Ishikawa (cell line): ENCODE data around the gene XDH.

Source experiments
- CEBPB ChIP-seq: IDR thresholded peaks from 2 replicates; pipeline ENCODE4 v1.6.1; 2012
- CREB1 ChIP-seq: IDR thresholded peaks from 2 replicates; pipeline ENCODE4 v1.6.1; 2012; ENCODE audit warnings: low read depth
- EGR1 ChIP-seq: IDR thresholded peaks from 2 replicates; pipeline ENCODE4 v1.6.1; 2012
- EP300 ChIP-seq: IDR thresholded peaks from 2 replicates; pipeline ENCODE4 v1.6.1; 2012; ENCODE audit warnings: borderline replicate concordance
- FOXM1 ChIP-seq: IDR thresholded peaks from 2 replicates; pipeline ENCODE4 v1.6.1; 2012; ENCODE audit warnings: low read depth, borderline replicate concordance
- NFIC ChIP-seq: IDR thresholded peaks from 2 replicates; pipeline ENCODE4 v1.6.1; 2012
- RAD21 ChIP-seq: IDR thresholded peaks from 2 replicates; pipeline ENCODE4 v1.6.1; 2012; ENCODE audit warnings: low read depth
- REST ChIP-seq: IDR thresholded peaks from 2 replicates; pipeline ENCODE4 v1.6.1; 2012; ENCODE audit warnings: low read depth, mild to moderate bottlenecking
- TAF1 ChIP-seq: IDR thresholded peaks from 2 replicates; pipeline ENCODE4 v1.6.1; 2012; ENCODE audit warnings: low read depth, mild to moderate bottlenecking
- TCF12 ChIP-seq: IDR thresholded peaks from 2 replicates; pipeline ENCODE4 v1.6.1; 2012; ENCODE audit warnings: low read depth
- TEAD4 ChIP-seq: IDR thresholded peaks from 2 replicates; pipeline ENCODE4 v1.6.1; 2012
- USF1 ChIP-seq: IDR thresholded peaks from 2 replicates; pipeline ENCODE4 v1.6.1; 2012
- YY1 ChIP-seq: IDR thresholded peaks from 2 replicates; pipeline ENCODE4 v1.6.1; 2012; ENCODE audit warnings: low read depth
- ZBTB7A ChIP-seq: IDR thresholded peaks from 2 replicates; pipeline ENCODE4 v1.6.1; 2012; ENCODE audit warnings: low read depth
- TF ChIP-seq, protein P1 (sequence below): IDR thresholded peaks from 2 replicates; pipeline ENCODE4 v1.6.1; 2012

XDH gene

DNA sequence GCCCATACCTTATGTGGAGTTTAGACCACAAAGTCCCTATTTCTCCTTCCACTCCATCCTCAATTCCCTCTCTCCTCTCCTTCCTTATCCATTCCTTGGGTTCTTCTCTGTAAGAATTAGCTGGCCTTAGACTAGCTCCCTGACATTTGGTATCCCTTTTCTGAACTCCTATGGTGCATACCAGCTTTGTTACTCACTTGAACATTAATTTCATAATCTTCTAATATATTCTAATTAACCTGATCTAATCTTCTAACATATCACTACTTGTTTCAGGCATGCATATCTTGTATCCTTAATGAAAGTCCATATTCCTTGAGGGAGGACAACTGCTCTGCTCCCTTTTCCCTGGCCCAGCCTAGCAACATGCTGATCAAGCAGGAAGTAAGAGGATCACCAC is 114.2 kb downstream of the XDH start:
- TF ChIP-seq ZBTB7A: no peak
- no peak for TF ChIP-seq TEAD4
- no peak for TF ChIP-seq NFIC
- TF ChIP-seq EP300: no peak
- TF ChIP-seq TCF12: no peak
- no peak for TF ChIP-seq EGR1
- no peak for TF ChIP-seq CREB1
- no peak for TF ChIP-seq FOXM1
- no peak for TF ChIP-seq CEBPB
- no peak for TF ChIP-seq RAD21

DNA sequence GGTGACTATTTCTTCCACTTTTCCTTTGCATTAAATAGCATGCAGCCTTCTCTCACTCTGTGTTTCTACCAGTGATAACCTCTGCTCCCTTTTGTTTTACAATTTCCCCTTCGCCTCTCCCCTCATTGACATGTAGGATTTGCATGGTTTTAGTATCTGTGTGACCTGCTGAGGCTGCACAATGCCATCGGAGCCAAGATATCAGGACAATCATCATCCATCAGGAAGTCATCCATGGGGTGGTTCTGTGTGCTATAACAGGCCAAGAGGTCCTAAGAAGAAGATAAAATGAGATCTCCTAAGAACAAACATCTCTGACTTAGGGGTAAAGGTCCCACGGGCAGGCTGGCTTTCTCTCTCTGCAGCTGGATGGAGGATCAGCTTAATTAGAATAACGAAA is 115.0 kb downstream of the XDH start:
- TF ChIP-seq NFIC: no peak
- no peak for TF ChIP-seq YY1
- no peak for TF ChIP-seq USF1
- no peak for TF ChIP-seq EGR1
- TF ChIP-seq REST: no peak
- TF ChIP-seq ZBTB7A: no peak

DNA sequence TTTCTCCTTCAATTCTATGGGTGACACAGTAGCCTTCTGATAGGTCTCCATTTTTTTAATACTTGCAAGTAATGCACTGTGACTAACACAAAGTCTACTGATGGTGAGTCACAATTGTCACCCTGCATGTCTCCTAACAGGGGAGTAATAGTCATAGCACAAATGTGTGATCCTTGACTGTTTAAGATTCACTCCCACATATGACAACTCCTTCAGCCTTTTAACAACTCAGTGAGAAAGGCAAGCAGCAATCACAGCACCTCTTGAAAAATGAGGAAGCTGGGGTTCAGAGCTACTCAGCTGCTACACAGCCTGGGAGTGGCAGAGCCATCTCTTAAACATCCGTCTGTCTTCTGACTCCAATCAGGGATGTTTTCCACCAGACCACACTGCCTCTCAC is 116.8 kb downstream of the XDH start:
- TF ChIP-seq CEBPB (no peak), EP300 (no peak)

DNA sequence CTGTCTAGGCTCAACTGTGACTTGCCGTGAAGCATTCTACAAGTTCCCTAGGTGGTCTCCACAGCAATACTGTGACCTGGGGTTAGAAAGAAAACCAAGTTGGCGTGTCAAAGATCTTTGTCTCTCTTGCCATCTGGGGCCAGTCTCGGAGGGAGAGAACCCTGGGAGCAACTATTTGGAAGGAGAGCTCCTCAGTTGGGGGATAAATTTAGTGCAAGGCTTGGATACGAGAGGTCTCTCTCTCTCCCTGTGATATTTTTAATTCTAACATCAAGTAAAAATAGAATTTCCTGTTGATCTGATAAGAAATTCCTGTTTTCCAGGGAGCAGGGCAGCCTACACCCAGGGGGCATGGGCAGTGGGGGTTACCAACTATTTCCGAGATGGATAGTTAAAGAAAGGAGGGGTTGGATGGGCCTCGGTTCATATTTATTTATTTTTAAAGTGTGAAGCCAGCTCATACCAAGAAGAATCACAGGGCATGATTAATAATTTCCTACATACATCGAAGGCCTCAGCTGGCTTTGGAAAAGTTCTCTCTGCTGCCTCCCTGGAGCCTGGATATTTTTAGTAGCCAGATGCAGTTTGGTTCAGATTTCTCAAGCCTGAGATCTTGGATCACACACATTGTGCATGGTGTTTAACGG is 117.8 kb downstream of the XDH start:
- no peak for TF ChIP-seq RAD21

DNA sequence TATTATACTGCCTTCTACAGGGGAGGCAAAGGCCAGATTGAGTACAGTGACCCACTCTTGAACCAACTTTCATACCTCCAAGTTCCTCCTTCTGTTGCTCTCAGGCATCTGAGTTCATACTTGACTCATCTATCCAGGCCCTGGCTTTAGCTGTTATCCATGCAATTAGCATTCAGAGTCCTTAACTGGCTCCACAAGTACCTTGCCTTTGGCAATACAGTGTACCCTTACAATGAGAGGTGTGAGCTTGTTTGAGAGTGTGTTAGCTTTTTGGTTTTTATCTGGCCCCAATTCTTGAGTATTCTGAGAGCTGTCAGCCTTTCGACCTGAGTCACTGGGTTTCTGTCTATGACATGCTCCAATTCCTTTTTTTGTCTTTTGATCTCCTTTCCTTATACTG is 120.3 kb downstream of the XDH start:
- TF ChIP-seq CEBPB (no peak), TAF1 (no peak), TEAD4 (no peak), CREB1 (no peak), NFIC (no peak), ZBTB7A (no peak), EP300 (no peak), FOXM1 (no peak)

- no peak for TF ChIP-seq USF1
- no peak for TF ChIP-seq EGR1
- no peak for TF ChIP-seq NFIC
- no peak for TF ChIP-seq YY1
- TF ChIP-seq TCF12: no peak
- TF ChIP-seq EP300: no peak
- TF ChIP-seq, protein P1, sequence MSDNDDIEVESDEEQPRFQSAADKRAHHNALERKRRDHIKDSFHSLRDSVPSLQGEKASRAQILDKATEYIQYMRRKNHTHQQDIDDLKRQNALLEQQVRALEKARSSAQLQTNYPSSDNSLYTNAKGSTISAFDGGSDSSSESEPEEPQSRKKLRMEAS: no peak
- no peak for TF ChIP-seq RAD21
- TF ChIP-seq TAF1: no peak
- TF ChIP-seq CEBPB: no peak
- no peak for TF ChIP-seq ZBTB7A
- TF ChIP-seq TEAD4: no peak
- no peak for TF ChIP-seq CREB1
- TF ChIP-seq REST: no peak
- TF ChIP-seq FOXM1: no peak
Measured at GRCh38 chr2:31287654-31288053, 126.9 kb downstream of the XDH start.

DNA sequence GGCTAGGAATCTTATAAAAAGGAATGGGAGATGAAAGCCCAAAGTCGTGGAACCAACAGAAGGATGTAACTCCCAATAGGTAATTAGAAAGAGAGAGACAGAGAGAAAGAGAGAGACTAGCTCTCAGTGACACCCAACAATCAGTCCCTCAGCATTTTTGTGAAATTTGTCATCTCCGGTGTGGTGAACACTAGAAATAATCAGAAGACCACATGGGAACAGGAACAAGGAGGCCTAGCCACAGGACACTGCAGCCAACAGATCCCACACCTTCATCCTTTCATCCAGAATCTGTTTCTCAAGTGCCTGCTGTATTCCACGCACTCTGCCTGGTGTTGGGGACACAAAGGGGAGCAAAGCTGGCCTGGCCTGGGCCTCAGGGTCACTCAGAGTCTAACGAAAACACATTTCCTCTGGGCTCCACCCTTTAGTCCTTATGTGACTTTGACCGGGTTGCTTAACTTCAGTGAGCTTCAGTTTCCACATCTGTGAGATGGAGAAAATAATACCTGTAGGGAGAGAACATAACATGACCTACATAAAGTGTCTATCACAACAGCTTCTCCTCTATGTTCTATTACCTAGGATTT is 127.5 kb downstream of the XDH start:
- TF ChIP-seq TCF12: no peak
- TF ChIP-seq REST: no peak
- TF ChIP-seq USF1: no peak
- no peak for TF ChIP-seq FOXM1
- TF ChIP-seq TEAD4: no peak
- no peak for TF ChIP-seq RAD21
- TF ChIP-seq NFIC: no peak
- TF ChIP-seq TAF1: no peak
- TF ChIP-seq EGR1: no peak
- no peak for TF ChIP-seq CREB1
- no peak for TF ChIP-seq CEBPB
